ENCODE measurements around the gene WDFY3. TPM values are rescaled to one million over a fixed set of nuclear protein-coding genes. Genes with fewer than 3 reads are reported as not detected.

The WDFY3 gene
- total RNA-seq, 1 donor from 2014 or later, result 0.04 TPM

DNA sequence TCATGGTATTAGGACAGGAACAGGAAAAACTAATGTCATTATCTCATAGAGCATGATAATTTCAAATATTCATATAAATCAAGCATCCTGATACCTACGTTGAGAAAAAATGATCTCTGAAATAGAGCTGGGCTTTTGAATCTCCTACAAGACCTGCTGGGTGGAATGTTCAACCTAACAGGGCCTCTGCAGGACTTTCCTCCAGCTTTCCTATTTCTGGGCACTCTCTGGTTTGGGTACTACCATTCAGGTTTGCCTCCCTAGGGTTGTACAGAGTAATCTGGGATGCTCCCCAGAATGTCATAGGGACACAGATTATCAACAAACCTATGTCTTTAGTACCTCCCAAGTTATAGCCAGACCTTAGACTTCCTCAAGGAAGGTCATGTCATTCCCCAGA, 274.7 kb downstream of the WDFY3 start:
- Mint-ChIP-seq H3K4me3 (no peak overlapping the region), H3K4me1 (no peaks in the 10 kb centered on the region), H3K9me3 (no peaks in the 10 kb centered on the region), H3K27me3 (peaks cover 3% of the 10 kb centered on the region), H3K36me3 (ENCODE audit: low read depth) (no peaks in the 10 kb centered on the region), H3K27ac (no peak overlapping the region)
- intact Hi-C loops (cut with micrococcal nuclease), result no loop called here
- DNase-seq, result no peak
- ChIA-PET POLR2A (no interaction called here), CTCF (no interaction called here)
- TF ChIP-seq CTCF (IDR thresholded peaks at IDR 0.05), result no peak
- no peak for ATAC-seq (ENCODE audit: low read depth)

DNA sequence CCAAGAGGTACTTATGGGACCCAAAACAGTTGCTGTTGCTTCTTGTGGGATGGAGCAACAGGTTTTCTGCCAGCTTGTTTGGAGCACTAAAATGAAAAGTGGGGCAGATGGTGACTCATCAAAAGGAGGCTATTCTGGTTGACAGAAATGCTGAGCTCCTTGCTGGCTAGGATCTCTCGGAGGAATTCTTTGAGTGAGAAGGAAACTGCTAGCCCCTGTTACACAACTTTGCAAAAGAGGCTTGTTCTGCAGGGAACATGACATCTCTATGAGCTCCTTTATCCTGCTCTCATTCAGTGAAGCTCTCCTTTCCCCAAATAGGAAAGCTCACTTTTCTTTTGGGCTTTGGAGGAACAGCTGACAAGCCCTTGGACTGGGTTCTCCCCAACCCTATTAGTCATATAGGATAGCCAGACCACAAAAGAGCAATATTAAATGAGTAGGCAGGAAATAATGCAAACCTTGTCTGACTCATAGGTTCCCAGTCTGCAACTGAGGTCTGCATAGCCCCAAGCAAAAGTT, 275.3 kb downstream of the WDFY3 start:
- H3K4me3 Mint-ChIP-seq, result no peak overlapping the region
- no peak for DNase-seq
- H3K9me3 Mint-ChIP-seq, result no peaks in the 10 kb centered on the region
- no peaks in the 10 kb centered on the region for H3K36me3 Mint-ChIP-seq (ENCODE audit: low read depth)
- ATAC-seq (ENCODE audit: low read depth), result no peak
- H3K4me1 Mint-ChIP-seq, result no peaks in the 10 kb centered on the region
- POLR2A ChIA-PET, result no interaction called here
- no peak overlapping the region for H3K27ac Mint-ChIP-seq
- intact Hi-C loops (cut with micrococcal nuclease), result no loop called here
- TF ChIP-seq CTCF (IDR thresholded peaks at IDR 0.05), result no peak
- peaks cover 3% of the 10 kb centered on the region for H3K27me3 Mint-ChIP-seq
- CTCF ChIA-PET, result no interaction called here

DNA sequence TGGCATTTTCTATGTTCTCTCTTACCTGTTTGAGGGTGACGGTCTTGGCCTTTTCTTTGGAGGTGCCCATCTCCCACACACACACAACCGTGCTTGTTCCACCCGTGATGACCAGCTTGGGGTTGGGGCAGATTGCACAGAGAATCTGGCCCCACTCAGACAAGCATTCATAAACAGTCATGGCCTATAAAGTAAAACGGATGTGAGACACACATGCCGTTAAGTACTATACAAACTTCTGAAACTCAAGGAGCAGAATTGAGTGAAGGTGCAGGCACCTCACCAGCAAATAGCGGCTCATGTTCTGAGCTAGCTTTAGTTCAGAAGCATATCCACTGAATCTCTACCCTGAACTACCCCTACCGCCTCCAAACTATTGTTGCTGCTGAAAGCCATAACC, 276.0 kb downstream of the WDFY3 start:
- Mint-ChIP-seq H3K36me3 (ENCODE audit: low read depth) (no peaks in the 10 kb centered on the region), H3K27ac (no peak overlapping the region), H3K4me1 (no peaks in the 10 kb centered on the region), H3K27me3 (peaks cover 3% of the 10 kb centered on the region), H3K4me3 (no peak overlapping the region), H3K9me3 (no peaks in the 10 kb centered on the region)
- POLR2A ChIA-PET, result no interaction called here
- ATAC-seq (ENCODE audit: low read depth), result no peak
- no peak for TF ChIP-seq CTCF (IDR thresholded peaks at IDR 0.05)
- DNase-seq, result no peak
- CTCF ChIA-PET, result no interaction called here
- intact Hi-C loops (cut with micrococcal nuclease), result no loop called here

DNA sequence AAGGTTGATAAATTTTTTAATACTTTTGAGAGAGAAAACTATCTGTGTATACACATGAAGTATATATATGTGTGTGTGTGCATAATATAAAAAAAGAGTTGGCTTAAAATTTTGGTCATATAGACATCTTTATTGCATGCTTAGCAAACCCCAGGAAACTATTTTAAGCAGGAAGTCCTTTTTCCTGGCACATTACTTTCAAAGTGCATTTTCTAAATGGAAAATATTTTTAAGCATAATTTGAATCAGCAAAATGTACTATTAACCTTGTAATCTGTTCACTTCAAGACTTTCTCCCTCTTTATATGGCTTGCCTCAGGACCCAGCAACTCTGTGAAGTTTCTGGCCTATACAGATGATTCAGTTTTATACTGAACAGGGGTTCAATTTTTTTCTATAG, 277.3 kb downstream of the WDFY3 start:
- Mint-ChIP-seq H3K9me3 (no peaks in the 10 kb centered on the region), H3K36me3 (ENCODE audit: low read depth) (no peaks in the 10 kb centered on the region), H3K4me3 (no peak overlapping the region), H3K4me1 (no peaks in the 10 kb centered on the region), H3K27me3 (peaks cover 3% of the 10 kb centered on the region), H3K27ac (no peak overlapping the region)
- intact Hi-C loops (cut with micrococcal nuclease), result no loop called here
- TF ChIP-seq CTCF (IDR thresholded peaks at IDR 0.05), result no peak
- ChIA-PET POLR2A (no interaction called here), CTCF (no interaction called here)
- DNase-seq (no peak), ATAC-seq (ENCODE audit: low read depth) (no peak)

- ChIA-PET CTCF (no interaction called here), POLR2A (no interaction called here)
- no peaks in the 10 kb centered on the region for H3K4me1 Mint-ChIP-seq
- H3K4me3 Mint-ChIP-seq, result no peak overlapping the region
- no peak for TF ChIP-seq CTCF (IDR thresholded peaks at IDR 0.05)
- DNase-seq (no peak), ATAC-seq (ENCODE audit: low read depth) (no peak)
- no peaks in the 10 kb centered on the region for H3K36me3 Mint-ChIP-seq (ENCODE audit: low read depth)
- H3K27ac Mint-ChIP-seq, result no peak overlapping the region
- no peaks in the 10 kb centered on the region for H3K9me3 Mint-ChIP-seq
- peaks cover 3% of the 10 kb centered on the region for H3K27me3 Mint-ChIP-seq
- intact Hi-C loops (cut with micrococcal nuclease), result no loop called here
These were observed 277.9 kb downstream of the WDFY3 start for GRCh38 chr4:84688605-84689004.
